HG03045 (cell line): Measurements from ENCODE around the gene TAF5L.
A peak's percentile ranks its signal among the peaks of the same experiment; 100 is the strongest.
"Not testable (repeated sequence)": the region's sequence is repeated elsewhere in the genome, so short reads cannot be mapped to it uniquely, and the experiment has no call there.

Experiments
- ATAC-seq: cut with Tn5 transposase; IDR thresholded peaks from one replicate; pipeline ENCODE4 v1.9.1; 2021; ENCODE audit warnings: mild to moderate bottlenecking, moderate library complexity; ENCODE audit not compliant: unreplicated experiment

Gene TAF5L

DNA sequence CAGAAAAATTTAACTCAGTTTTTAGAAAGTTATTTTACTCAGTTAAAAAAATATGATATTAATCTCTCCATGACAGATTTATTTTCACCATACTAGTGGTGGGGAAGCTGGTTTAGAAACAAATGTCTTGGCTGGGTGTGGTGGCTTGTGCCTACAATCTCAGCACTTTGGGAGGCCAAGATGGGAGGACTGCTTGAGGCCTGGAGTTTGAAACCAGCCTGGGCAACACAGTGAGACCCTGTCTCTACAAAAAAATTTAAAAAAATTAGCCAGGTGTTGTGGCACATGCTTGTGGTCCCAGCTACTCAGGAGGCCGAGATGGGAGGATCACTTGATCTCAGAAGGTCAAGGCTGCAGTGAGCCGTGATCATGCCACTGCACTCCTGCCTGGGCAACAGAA, 17.3 kb downstream of the TAF5L start:
- ATAC-seq, result no peak

DNA sequence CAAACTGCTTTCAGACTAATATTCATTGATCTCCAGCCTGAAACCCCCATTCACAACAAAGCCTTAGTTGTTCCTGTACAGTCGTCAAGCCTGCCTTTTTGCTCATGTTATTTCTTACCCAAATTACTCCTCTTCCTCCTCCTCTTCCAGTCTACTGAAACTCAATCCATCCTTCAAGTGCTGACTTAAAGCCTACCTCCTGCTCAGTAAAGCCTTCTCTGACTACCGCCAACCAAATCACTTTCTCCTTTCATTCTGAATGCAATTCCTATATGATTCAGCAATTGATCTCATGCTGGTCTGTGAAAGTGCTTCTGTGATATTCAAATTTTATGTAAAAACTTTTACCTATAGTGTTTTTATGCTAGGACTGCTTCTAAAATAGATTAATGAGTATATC, 18.6 kb downstream of the TAF5L start:
- no peak for ATAC-seq

- ATAC-seq, result no peak
Observed at GRCh38 chr1:229603371-229604005, 22.4 kb downstream of the TAF5L start.

- ATAC-seq, result no peak
Observed at GRCh38 chr1:229600229-229600628, 25.7 kb downstream of the TAF5L start.

GRCh38 chr1:229599218-229599954, 26.5 kb downstream of the TAF5L start:
- ATAC-seq, result no peak

DNA sequence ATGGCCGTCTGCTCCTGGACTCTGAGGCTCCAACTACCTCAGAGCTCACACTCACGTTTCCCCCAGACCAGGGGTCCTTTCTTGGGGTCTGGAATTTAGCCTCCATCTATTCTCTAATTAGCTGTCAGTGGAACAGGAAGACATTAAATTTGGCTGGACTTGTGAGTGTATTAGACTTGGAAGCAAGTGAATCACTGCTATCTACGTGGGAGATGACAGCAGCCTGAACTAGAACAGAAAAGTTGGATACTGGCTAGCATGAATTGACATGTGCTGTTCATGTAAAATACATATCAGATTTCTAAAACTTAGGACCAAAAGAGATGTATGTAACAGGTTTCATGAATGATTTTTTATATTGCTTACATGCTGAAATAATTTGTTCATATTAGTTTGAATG, 28.0 kb downstream of the TAF5L start:
- ATAC-seq, result no peak

GRCh38 chr1:229596925-229597699, 28.8 kb downstream of the TAF5L start:
- ATAC-seq, result no peak

GRCh38 chr1:229595876-229596275, 30.0 kb downstream of the TAF5L start:
- not testable (repeated sequence) for ATAC-seq

DNA sequence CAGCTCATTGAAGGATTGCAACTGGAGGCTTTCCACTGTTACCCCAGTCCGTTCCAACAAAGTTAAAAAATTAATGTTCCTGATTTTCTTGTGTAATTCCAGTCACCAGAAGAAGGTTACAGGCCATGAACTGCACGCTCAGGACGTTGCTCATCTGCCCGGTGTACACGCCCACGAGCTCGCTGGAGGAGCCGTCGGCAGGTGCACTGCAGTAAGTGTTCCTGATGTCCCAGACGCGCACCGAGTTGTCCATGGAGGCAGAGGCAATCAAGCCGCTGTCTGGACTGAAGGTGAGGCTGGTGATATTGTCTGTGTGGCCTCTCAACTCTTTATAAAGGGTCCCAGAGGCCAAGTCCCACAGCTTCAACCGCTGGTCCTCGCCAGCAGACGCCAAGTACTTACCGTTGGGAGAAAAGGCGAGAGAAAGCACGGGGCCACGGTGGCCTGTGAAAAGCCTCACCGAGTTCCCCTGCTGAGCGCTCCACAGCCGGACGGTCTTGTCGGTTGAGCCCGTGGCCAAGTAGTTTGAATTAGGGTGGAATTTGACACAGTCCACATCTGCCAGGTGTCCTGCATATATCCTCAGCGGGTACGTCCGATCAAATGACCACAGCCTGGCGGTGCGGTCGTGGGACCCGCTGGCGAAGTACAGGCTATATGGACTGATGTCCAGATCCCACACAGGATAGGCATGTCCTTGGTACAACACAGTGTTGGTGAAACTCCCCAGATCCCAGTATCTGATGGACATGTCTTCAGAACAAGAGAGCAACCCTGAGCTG, 31.5 kb downstream of the TAF5L start:
- ATAC-seq, result no peak

DNA sequence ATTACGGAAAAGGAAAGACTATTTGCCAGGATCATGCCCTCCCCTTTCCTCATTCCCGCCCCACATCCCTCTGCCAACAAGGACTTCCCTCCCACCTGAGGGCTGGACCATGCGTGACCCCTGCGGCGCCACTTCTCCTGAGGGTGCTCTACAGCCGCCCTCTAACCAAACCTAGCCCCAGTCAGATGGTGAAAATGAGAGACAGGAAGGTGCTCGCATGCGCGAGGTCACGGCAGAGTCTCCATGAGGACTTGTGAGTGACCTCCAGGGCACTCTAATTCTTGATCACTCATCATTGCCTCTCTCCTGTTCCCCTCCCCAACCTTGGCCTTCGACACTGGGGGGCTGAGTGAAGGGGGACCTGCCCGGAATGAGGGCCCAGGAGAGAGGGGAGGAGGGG, 32.1 kb downstream of the TAF5L start:
- ATAC-seq, result no peak

DNA sequence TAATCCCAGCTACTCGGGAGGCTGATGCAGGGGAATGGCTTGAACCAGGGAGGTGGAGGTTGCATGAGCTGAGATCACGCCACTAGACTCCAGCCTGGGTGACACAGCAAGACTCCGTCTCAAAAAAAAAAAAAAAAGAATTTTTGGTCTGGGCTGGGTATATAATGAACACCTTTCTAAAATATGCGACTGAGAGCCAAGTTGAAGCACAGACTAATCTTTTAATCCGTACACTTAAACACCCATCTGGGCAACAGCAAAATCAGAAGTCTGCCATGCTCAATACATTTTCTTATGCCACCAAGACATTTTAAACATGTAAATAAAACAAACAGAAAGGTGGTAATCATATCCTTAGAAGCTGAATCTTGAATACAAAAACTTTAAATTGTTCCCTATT, 35.8 kb downstream of the TAF5L start:
- ATAC-seq, result no peak

GRCh38 chr1:229585338-229585737, 40.6 kb downstream of the TAF5L start:
- ATAC-seq, result no peak

DNA sequence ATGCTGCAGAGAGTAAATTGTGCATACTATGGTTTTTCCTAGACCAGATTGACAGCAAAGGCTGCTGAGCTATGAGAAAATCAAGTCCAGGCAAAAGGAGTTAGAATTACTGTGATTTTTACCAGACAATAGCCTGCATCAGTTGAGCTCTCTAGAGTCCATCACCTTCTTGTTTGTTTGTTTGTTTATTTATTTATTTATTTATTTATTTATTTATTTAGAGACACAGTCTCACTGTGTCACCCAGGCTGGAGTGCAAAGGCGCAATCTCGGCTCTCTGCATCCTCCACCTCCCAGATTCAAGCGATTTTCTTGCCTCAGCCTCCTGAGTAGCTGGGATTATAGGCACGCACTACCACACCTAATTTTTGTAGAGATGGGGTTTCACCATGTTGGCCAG, 43.2 kb downstream of the TAF5L start:
- ATAC-seq, result no peak

GRCh38 chr1:229582011-229582694, 43.8 kb downstream of the TAF5L start:
- ATAC-seq, result no peak

DNA sequence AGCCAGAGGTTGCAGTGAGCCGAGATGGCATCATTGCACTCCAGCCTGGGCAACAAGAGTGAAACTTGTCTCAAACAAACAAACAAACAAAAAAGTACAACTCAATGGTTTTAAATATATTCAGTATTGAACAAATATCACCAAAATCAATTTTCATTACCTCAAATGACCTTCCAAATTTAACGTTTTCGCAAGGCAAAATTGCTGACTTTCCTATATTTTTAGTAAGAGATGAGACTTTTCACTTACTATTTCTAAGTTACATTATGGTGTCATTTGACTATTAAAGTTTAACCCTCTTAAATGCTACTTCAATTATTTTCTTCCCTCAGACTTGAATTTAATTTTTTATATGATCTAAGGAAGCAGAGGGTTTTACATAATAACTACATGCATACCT, 44.4 kb downstream of the TAF5L start:
- no peak for ATAC-seq

DNA sequence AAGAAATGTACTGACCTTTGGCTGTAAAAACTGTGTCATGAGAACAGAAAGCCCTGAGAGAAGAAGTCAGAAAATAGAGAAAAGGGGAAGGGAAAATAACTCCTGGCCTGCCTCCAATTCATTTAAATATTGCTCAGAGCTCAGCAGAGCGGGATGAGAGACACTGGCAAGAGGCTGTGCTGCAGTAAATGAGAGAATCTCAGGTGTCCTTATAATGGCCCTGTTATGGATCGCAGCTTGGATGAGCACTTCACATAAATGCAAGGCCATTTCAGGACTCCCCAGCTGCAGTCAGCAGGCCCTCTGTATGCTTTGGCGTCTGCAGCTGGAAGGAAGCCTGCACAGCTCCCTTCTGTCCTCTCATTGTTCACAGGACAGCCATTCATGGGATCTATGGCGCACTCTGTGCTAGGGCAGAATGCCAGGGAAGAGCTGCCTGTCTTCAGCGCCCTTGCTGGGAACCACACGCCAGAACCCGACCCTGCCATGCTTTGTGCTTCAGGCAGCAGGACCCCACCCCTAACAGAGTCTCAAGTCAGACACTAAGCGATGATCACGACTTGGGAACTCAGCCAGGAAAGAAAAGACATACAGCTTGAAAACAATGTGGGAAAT, 46.8 kb downstream of the TAF5L start:
- ATAC-seq, result peak; percentile 75

GRCh38 chr1:229578168-229579058, 47.5 kb downstream of the TAF5L start:
- peak; percentile 26 for ATAC-seq

DNA sequence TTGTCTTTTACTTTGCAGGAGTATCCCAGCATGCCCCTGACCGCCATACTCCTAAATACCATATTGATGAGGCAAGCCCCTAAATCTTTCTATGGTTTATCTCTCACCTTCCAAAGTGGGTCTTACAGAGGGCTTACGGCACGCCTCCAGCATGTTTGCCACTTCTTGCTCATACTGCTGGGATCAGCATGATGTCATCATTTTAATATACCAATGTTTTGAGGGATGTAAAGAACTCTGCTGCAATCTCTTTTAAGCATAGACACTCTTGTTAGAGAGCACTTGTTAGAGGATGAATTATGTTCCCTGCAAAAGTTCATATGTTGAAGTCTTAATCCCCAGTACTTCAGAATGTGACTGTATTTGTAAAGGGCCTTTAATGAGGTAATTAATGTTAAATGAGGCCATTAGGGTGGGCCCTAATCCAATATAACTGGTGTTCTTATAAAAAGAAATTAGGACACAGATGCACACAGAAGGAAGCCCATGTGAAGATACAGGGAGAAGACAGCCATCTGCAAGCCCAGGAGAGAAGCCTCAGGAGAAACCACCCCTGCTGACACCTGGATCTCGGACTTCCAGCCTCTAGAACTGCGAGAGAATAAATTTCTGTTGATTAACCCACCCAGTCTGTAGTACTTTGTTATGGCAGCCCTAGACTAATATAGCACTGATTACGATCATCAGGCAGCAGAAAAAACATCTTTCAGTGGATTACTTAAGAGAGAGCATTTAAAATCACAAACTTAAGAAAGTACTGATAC, 51.1 kb downstream of the TAF5L start:
- ATAC-seq, result no peak
